GM18502 (cell line): ENCODE results near the gene FANK1.

Source experiments
- ATAC-seq: cut with Tn5 transposase; IDR thresholded peaks from one replicate; pipeline ENCODE4 v1.9.1; 2021; ENCODE audit warnings: mild to moderate bottlenecking; ENCODE audit not compliant: unreplicated experiment, poor library complexity

Gene FANK1

GRCh38 chr10:125896088-125896934 lies at the start of gene FANK1:
TSS of gene FANK1 (plus strand) at chr10:125896564. CDS start at chr10:125896643, 79 bp downstream.
- ATAC-seq = peak; percentile 87

- ATAC-seq = peak; percentile 60
These were observed 49.5 kb upstream of the FANK1 start for GRCh38 chr10:125846894-125847293.

- no peak for ATAC-seq
These were observed 48.0 kb upstream of the FANK1 start for GRCh38 chr10:125848371-125848770.

- no peak for ATAC-seq
These were observed 47.5 kb upstream of the FANK1 start for GRCh38 chr10:125848857-125849256.

GRCh38 chr10:125849448-125849847 lies 46.9 kb upstream of the FANK1 start:
- no peak for ATAC-seq

- ATAC-seq = no peak
These were observed 45.3 kb upstream of the FANK1 start for GRCh38 chr10:125850766-125851731.

GRCh38 chr10:125852487-125852886 lies 43.9 kb upstream of the FANK1 start:
- ATAC-seq = no peak

GRCh38 chr10:125857185-125857760 lies 39.1 kb upstream of the FANK1 start:
- no peak for ATAC-seq

- ATAC-seq = no peak
These were observed 37.1 kb upstream of the FANK1 start for GRCh38 chr10:125859128-125859817.

- no peak for ATAC-seq
These were observed 31.2 kb upstream of the FANK1 start for GRCh38 chr10:125865120-125865519.

GRCh38 chr10:125866421-125867029 lies 29.8 kb upstream of the FANK1 start:
- no peak for ATAC-seq

GRCh38 chr10:125868372-125868975 lies 27.9 kb upstream of the FANK1 start:
- peak; percentile 75 for ATAC-seq

- ATAC-seq = no peak
These were observed 25.0 kb upstream of the FANK1 start for GRCh38 chr10:125871338-125871737.

- no peak for ATAC-seq
These were observed 17.2 kb upstream of the FANK1 start for GRCh38 chr10:125878957-125879835.

- ATAC-seq = no peak
These were observed 15.6 kb upstream of the FANK1 start for GRCh38 chr10:125880719-125881118.

GRCh38 chr10:125881192-125881591 lies 15.2 kb upstream of the FANK1 start, which contains the start of gene DHX32:
TSS of gene DHX32 (minus strand) at chr10:125881292. CDS start at chr10:125880824, 468 bp downstream.
- no peak for ATAC-seq

GRCh38 chr10:125882596-125882995 lies 13.8 kb upstream of the FANK1 start:
- ATAC-seq = no peak

- ATAC-seq = no peak
These were observed 13.2 kb upstream of the FANK1 start for GRCh38 chr10:125883211-125883610.
